IMR-90 (cell line): Measurements from ENCODE around the gene ZGRF1. TPM values are rescaled to one million over a fixed set of nuclear protein-coding genes. Genes with fewer than 3 reads are reported as not detected.
"Not testable (repeated sequence)": the region's sequence is repeated elsewhere in the genome, so short reads cannot be mapped to it uniquely, and the experiment has no call there.

Experiments used
- ATAC-seq: fragments of 200-7000 bp; cut with Tn5 transposase; 2 replicates; pipeline ENCODE4 v1.9.1; 2020; ENCODE audit warnings: low read depth, mild to moderate bottlenecking, moderate library complexity
- BruUV-seq: library from RNA; stranded (reverse); fragments of 400-500 nt; replicated peaks from 2 replicates; lab custom pipeline; 2021; lab: Mats Ljungman, UMichigan
- CTCF ChIA-PET: fragments of 300-600 bp; formaldehyde crosslinking; extraction: SDS; loops from one replicate; lab custom pipeline; 2021; ENCODE audit warnings: antibody characterized with exemption; lab: Yijun Ruan, JAX
- POLR2A ChIA-PET: fragments of 300-600 bp; sonication (Branson Sonifier 250); formaldehyde crosslinking; loops from one replicate; lab custom pipeline; 2022; ENCODE audit warnings: antibody characterized with exemption; ENCODE audit not compliant: unreplicated experiment; lab: Charles Lee
- DNase-seq: peaks from one replicate; pipeline ENCODE4 v3.0.0; 2013
- H2AFZ ChIP-seq: replicated peaks from 2 replicates; pipeline ENCODE3; 2013; ENCODE audit warnings: low read length, mild to moderate bottlenecking; ENCODE audit not compliant: poor library complexity
- H2AK5ac ChIP-seq: 2 replicates; pipeline ENCODE4 v1.6.1; 2013; ENCODE audit warnings: low read depth, low read length, inconsistent platforms
- H2AK9ac ChIP-seq: replicated peaks from 2 replicates; pipeline ENCODE3; 2013; ENCODE audit warnings: mild to moderate bottlenecking, low read depth, low read length, moderate library complexity; ENCODE audit not compliant: poor library complexity
- H2BK120ac ChIP-seq: 2 replicates; pipeline ENCODE4 v1.6.1; 2013; ENCODE audit warnings: low read depth, low read length, inconsistent platforms
- H2BK15ac ChIP-seq: 3 replicates; pipeline ENCODE4 v1.6.1; 2013; ENCODE audit warnings: low read depth, low read length, inconsistent platforms
- H2BK20ac ChIP-seq: 2 replicates; pipeline ENCODE4 v1.6.1; 2013; ENCODE audit warnings: low read depth, mild to moderate bottlenecking, inconsistent platforms, low read length, moderate library complexity
- H2BK5ac ChIP-seq: 2 replicates; pipeline ENCODE4 v1.6.1; 2013; ENCODE audit warnings: mild to moderate bottlenecking, low read depth, low read length, inconsistent platforms; ENCODE audit not compliant: poor library complexity, severe bottlenecking
- H3K14ac ChIP-seq: replicated peaks from 2 replicates; pipeline ENCODE4 v1.6.1; 2013; ENCODE audit warnings: low read depth, low read length, inconsistent platforms
- H3K18ac ChIP-seq: 2 replicates; pipeline ENCODE4 v1.6.1; 2013; ENCODE audit warnings: low read depth, low read length, control low read depth
- H3K23ac ChIP-seq: 2 replicates; pipeline ENCODE4 v1.6.1; 2013; ENCODE audit warnings: low read depth, low read length, inconsistent platforms
- H3K27ac ChIP-seq: 2 replicates; pipeline ENCODE4 v1.5.1; 2013; ENCODE audit warnings: mild to moderate bottlenecking, control low read depth, low read length; ENCODE audit not compliant: insufficient read depth
- H3K27me3 ChIP-seq: 2 replicates; pipeline ENCODE4 v1.6.1; 2013; ENCODE audit warnings: low read length; ENCODE audit not compliant: control insufficient read depth, insufficient read depth
- H3K36me3 ChIP-seq: 2 replicates; pipeline ENCODE4 v1.6.1; 2013; ENCODE audit warnings: low read length, mixed read lengths; ENCODE audit not compliant: control insufficient read depth, insufficient read depth
- H3K4ac ChIP-seq: 2 replicates; pipeline ENCODE4 v1.6.1; 2013; ENCODE audit warnings: low read depth, low read length, inconsistent platforms
- H3K4me1 ChIP-seq: 2 replicates; pipeline ENCODE4 v1.6.1; 2013; ENCODE audit warnings: low read length, mixed read lengths; ENCODE audit not compliant: control insufficient read depth, insufficient read depth
- H3K4me2 ChIP-seq: 2 replicates; pipeline ENCODE4 v1.6.1; 2013; ENCODE audit warnings: low read depth, mild to moderate bottlenecking, control low read depth, low read length, moderate library complexity
- H3K4me3 ChIP-seq: 2 replicates; pipeline ENCODE4 v1.5.1; 2013; ENCODE audit warnings: low read depth, mild to moderate bottlenecking, control low read depth, low read length, moderate library complexity; ENCODE audit not compliant: insufficient read depth
- H3K56ac ChIP-seq: 2 replicates; pipeline ENCODE4 v1.6.1; 2013; ENCODE audit warnings: low read length, inconsistent platforms; ENCODE audit not compliant: insufficient read depth; ENCODE audit errors: extremely low read depth
- H3K79me1 ChIP-seq, 2 experiments: 2 replicates each; pipeline ENCODE4 v1.6.1; 2013; ENCODE audit warnings: low read length in 2 of 2, inconsistent platforms in 1 of 2, low read depth in 1 of 2
- H3K9ac ChIP-seq: 2 replicates; pipeline ENCODE4 v1.6.1; 2013; ENCODE audit warnings: low read depth, low read length, control low read depth
- H3K9me1 ChIP-seq: 2 replicates; pipeline ENCODE4 v1.6.1; 2013; ENCODE audit warnings: low read length, inconsistent platforms; ENCODE audit not compliant: insufficient read depth
- H3K9me3 ChIP-seq: 2 replicates; pipeline ENCODE4 v1.6.1; 2013; ENCODE audit warnings: low read length; ENCODE audit not compliant: control insufficient read depth, insufficient read depth
- H4K20me1 ChIP-seq: 2 replicates; pipeline ENCODE4 v1.6.1; 2013; ENCODE audit warnings: low read length, inconsistent platforms; ENCODE audit not compliant: insufficient read depth
- H4K5ac ChIP-seq: 2 replicates; pipeline ENCODE4 v1.6.1; 2013; ENCODE audit warnings: mild to moderate bottlenecking, low read depth, low read length, control low read depth
- H4K8ac ChIP-seq, 2 experiments: 2 replicates each; pipeline ENCODE4 v1.6.1; 2013; ENCODE audit warnings: low read depth in 2 of 2, low read length in 2 of 2, control low read depth in 1 of 2, inconsistent platforms in 1 of 2
- H4K91ac ChIP-seq: 2 replicates; pipeline ENCODE4 v1.6.1; 2013; ENCODE audit warnings: low read depth, low read length, inconsistent platforms; ENCODE audit not compliant: insufficient read depth
- MAZ ChIP-seq: IDR thresholded peaks from 2 replicates; pipeline ENCODE4 v1.6.1; 2012; ENCODE audit warnings: low read depth, mild to moderate bottlenecking, low read length, improper control_type of control experiment, moderate library complexity, borderline replicate concordance
- WGBS, 2 experiments: methylation state at CpG; one replicate each; pipeline versions ENCODE4 v1.1.5 to v1.1.7; 2013; ENCODE audit warnings: missing lambda C conversion rate in 2 of 2; ENCODE audit not compliant: insufficient read length in 1 of 2; ENCODE audit errors: extremely low coverage in 2 of 2; 5-methylcytosine and 5-hydroxymethylcytosine counted together
- dilution Hi-C: fragments of 300-500 bp; cut with HindIII; formaldehyde crosslinking; loops from one replicate; pipeline ENCODE4 v1.14.3; 2018; ENCODE audit warnings: low sequenced_read_pairs; ENCODE audit not compliant: unreplicated experiment
- in situ Hi-C: fragments of 300-500 bp; cut with MboI; formaldehyde crosslinking; loops from 3 replicates; pipeline ENCODE4 v1.14.3; 2019; ENCODE audit warnings: low sequenced_read_pairs, inconsistent platforms, mixed read lengths
- intact Hi-C: fragments of 100-400 bp; cut with micrococcal nuclease; formaldehyde crosslinking; loops from 2 replicates; pipeline ENCODE4 v1.10.0; 2022
- polyA plus RNA-seq, 3 experiments: library from polyadenylated mRNA; depleted of rRNA; stranded (reverse); fragments of >200 nt; gene quantifications; 2 replicates each; pipeline ENCODE4 v1.2.3, GENCODE V29; 2012; ENCODE audit warnings: low replicate concordance in 1 of 3
- total RNA-seq: library from RNA; depleted of rRNA; stranded (reverse); fragments of >200 nt; gene quantifications from 2 replicates; pipeline ENCODE4 v1.2.3, GENCODE V29; 2012

ZGRF1 gene
- total and polyA plus RNA-seq, 2 of the 4 experiments (the other 2 are of a cell fraction), result 2.8 to 5.6 TPM

DNA sequence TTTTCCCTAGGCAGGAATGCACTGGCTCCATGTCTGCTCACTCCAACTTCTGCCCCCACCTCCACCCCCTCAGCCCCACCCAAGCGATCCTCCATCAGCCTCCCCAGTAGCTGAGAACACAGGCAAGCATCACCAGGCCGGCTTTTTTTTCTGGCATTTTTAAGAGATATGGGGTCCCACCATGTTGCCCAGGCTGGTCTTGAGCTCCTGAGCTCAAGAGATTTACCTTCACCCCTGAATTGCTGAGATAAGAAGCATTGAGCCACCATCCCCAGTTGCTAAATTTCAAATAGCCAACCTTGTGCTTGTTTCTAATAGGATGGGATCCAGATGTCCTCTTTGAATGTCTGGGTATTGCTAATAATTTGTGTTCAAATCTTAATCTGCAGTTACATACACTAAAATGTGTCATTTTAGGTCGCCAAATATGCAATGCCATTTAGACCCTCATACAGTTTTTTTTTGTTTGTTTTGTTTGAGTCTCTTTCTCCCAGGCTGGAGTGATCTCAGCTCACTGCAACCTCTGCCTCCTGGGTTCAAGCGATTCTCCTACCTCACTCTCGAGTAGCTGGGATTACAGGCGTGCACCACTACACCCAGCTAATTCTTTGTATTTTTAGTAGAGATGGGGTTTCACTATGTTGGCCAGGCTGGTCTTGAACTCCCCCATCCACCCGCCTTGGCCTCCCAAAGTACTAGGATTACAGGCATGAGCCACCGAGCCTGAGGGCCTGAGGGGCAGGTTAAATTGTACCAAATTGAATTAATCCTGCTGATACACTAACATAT is 9.0 kb upstream of the ZGRF1 start (continued):
- TF ChIP-seq MAZ, result no peak

- WGBS, 2 experiments, result no CpG with 5 or more reads among the region's 10 CpGs
- BruUV-seq, H3K4me3 ChIP-seq, H2BK20ac ChIP-seq, H2AFZ ChIP-seq, H2BK15ac ChIP-seq, H3K27ac ChIP-seq, H3K56ac ChIP-seq, DNase-seq, H2BK120ac ChIP-seq, H3K14ac ChIP-seq, H3K9ac ChIP-seq, H3K4me1 ChIP-seq, ATAC-seq, H3K9me1 ChIP-seq, H4K8ac ChIP-seq, H2AK9ac ChIP-seq, POLR2A ChIA-PET, H4K20me1 ChIP-seq, H3K18ac ChIP-seq, H4K5ac ChIP-seq, dilution Hi-C loops, H2BK5ac ChIP-seq, H3K4me2 ChIP-seq, H3K9me3 ChIP-seq, H3K27me3 ChIP-seq, H4K91ac ChIP-seq, H3K23ac ChIP-seq, H2AK5ac ChIP-seq, CTCF ChIA-PET, H3K4ac ChIP-seq, intact Hi-C loops: not testable (repeated sequence)
- Histone ChIP-seq H3K36me3 (peaks cover 13% of the 10 kb centered on the region), H3K79me1 (peaks cover 13% of the 10 kb centered on the region in 2 experiments)
- in situ Hi-C loops, result loop anchor here (25.0 kb wide), 1 partner anchor 292 kb away; no protein-coding TSS in a partner anchor
Measured at GRCh38 chr4:112644595-112645535, 8.2 kb upstream of the ZGRF1 start.
